Body of pancreas (tissue), 4 donors: ENCODE measurements around the gene TXNDC11. TPM values are rescaled to one million over a fixed set of nuclear protein-coding genes. Genes with fewer than 3 reads are reported as not detected.

Experiments used
- ATAC-seq: fragments of 150-250 bp; one replicate; pipeline ENCODE4 v1.9.1; 2016
- DNase-seq, 4 donors: peaks; one replicate each; pipeline ENCODE4 v3.0.0-alpha.2; 2019
- H3K27ac ChIP-seq, 4 donors: fragments of 200-600 bp; sonication (generic); 1 replicate in 3 of 4; 2 replicates in 1 of 4; pipeline versions ENCODE4 v1.5.1 to v1.6.1; 2016 to 2019; ENCODE audit warnings: mild to moderate bottlenecking in 1 of 4, mixed read lengths in 1 of 4, moderate library complexity in 1 of 4
- H3K27me3 ChIP-seq, 2 donors: fragments of 200-600 bp; sonication (generic); one replicate each; pipeline ENCODE4 v1.6.0; 2016; ENCODE audit warnings: mild to moderate bottlenecking in 1 of 2
- H3K36me3 ChIP-seq, 2 donors: fragments of 200-600 bp; sonication (generic); replicated peaks in 1 of 2; 2 replicates each; pipeline ENCODE4 v1.5.1; 2016; ENCODE audit warnings: low read depth in 2 of 2; ENCODE audit not compliant: insufficient read depth in 1 of 2
- H3K4me1 ChIP-seq: fragments of 200-600 bp; sonication (generic); one replicate; pipeline ENCODE4 v1.6.0; 2016
- H3K4me3 ChIP-seq, 2 donors: fragments of 200-600 bp; sonication (generic); 1 replicate in 1 of 2; 2 replicates in 1 of 2; pipeline ENCODE4 v1.5.1; 2016 to 2019
- H3K9me3 ChIP-seq, 3 donors: fragments of 200-600 bp; sonication (generic); 1 replicate in 2 of 3; 2 replicates in 1 of 3; pipeline ENCODE4 v1.5.1; 2016
- POLR2A ChIP-seq, 3 donors: fragments of 450-650 bp; IDR thresholded peaks; one replicate each; pipeline ENCODE4 v1.6.1; 2016; ENCODE audit warnings: antibody characterized with exemption in 3 of 3, mild to moderate bottlenecking in 2 of 3
- WGBS, 2 donors: methylation state at CpG; one replicate each; pipeline ENCODE4 v1.1.5; 2017; 5-methylcytosine and 5-hydroxymethylcytosine counted together
- intact Hi-C: fragments of 100-400 bp; cut with DNase I; formaldehyde crosslinking; loops from one replicate; pipeline ENCODE4 v1.15.1; 2023
- total RNA-seq, 2 donors: library from RNA; depleted of rRNA; stranded (reverse); fragments of >200 nt; gene quantifications; one replicate each; pipeline ENCODE4 v1.1.0, GENCODE V29; 2016
- TF ChIP-seq, protein P1 (sequence below), 7 experiments: fragments of 450-650 bp in 4 of 7; fragments of 200-600 bp in 3 of 7; sonication (generic) in 3 of 7; IDR thresholded peaks; one replicate each; pipeline ENCODE4 v1.5.1; 2016 to 2019; ENCODE audit warnings: antibody characterized with exemption in 7 of 7

Gene TXNDC11
- total RNA-seq, 2 donors from 2014 or later: 38.4 to 90.3 TPM

DNA sequence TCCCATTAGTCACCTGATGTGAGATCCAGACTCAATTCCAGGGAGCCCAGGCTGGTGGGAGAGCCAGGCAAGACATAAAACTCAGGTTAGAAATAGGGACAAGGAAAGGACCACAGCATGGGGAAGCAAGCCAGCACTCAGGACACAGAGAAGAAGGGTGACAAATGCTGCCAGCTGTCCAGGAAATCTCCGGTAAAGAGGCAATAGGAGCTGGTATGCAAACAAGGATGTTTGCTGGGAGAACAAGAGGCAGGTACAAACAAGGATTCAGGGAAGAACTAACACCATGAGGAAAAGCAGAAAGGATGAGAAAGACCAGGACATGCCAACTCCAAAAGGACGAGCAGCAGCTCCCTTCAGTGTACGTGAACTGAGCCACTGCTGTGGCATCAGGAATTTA lies 10.2 kb upstream of the TXNDC11 start:
- intact Hi-C loops: no loop called here
- 50 to 56% methylated on average over 3 of the region's 3 CpGs for WGBS, 2 donors
- DNase-seq (peak in 1 of 4 donors; percentile 24), ATAC-seq (no peak)
- peaks cover 0 to 3% (median 0%) of the 10 kb centered on the region in 3 donors for H3K9me3 ChIP-seq
- no peaks in the 10 kb centered on the region for H3K27me3 ChIP-seq
- peak overlapping the region in 3 of 4 donors; percentile 45 to 69 (median 55) for H3K27ac ChIP-seq
- TF ChIP-seq POLR2A (IDR thresholded peaks at IDR 0.05): no peak
- TF ChIP-seq, protein P1, sequence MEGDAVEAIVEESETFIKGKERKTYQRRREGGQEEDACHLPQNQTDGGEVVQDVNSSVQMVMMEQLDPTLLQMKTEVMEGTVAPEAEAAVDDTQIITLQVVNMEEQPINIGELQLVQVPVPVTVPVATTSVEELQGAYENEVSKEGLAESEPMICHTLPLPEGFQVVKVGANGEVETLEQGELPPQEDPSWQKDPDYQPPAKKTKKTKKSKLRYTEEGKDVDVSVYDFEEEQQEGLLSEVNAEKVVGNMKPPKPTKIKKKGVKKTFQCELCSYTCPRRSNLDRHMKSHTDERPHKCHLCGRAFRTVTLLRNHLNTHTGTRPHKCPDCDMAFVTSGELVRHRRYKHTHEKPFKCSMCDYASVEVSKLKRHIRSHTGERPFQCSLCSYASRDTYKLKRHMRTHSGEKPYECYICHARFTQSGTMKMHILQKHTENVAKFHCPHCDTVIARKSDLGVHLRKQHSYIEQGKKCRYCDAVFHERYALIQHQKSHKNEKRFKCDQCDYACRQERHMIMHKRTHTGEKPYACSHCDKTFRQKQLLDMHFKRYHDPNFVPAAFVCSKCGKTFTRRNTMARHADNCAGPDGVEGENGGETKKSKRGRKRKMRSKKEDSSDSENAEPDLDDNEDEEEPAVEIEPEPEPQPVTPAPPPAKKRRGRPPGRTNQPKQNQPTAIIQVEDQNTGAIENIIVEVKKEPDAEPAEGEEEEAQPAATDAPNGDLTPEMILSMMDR (IDR thresholded peaks at IDR 0.05): no peak
- peaks cover 74% of the 10 kb centered on the region for H3K4me1 ChIP-seq
- no peak overlapping the region for H3K4me3 ChIP-seq
- peaks cover 4 to 20% of the 10 kb centered on the region in 2 donors for H3K36me3 ChIP-seq

DNA sequence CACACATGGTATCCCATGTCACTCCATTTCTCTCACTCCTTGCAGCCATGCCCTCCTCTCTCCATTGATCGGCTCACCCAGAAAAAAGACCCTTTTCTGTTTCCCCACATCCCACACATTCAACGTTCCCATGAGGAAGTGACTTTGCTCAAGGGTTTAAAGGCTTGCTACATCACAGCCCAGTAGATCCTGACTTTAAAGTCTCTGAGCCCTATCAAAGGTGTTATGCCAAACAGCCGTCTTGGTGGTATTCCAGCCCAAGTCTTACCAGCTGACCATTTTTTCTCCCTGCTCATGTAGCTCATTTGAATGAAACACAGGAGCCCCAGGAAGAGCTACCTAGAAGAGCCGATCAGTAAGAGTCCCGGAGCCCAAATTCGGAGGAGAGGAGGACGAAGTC lies 7.4 kb upstream of the TXNDC11 start:
- intact Hi-C loops: no loop called here
- Histone ChIP-seq H3K27ac (peak overlapping the region in 2 of 4 donors; percentile 31 to 90), H3K9me3 (peaks cover 0 to 3% (median 0%) of the 10 kb centered on the region in 3 donors), H3K27me3 (no peaks in the 10 kb centered on the region), H3K4me1 (peaks cover 63% of the 10 kb centered on the region), H3K36me3 (peaks cover 4 to 12% of the 10 kb centered on the region in 2 donors), H3K4me3 (no peak overlapping the region)
- TF ChIP-seq, protein P1 (IDR thresholded peaks at IDR 0.05): no peak
- TF ChIP-seq POLR2A (IDR thresholded peaks at IDR 0.05): no peak
- WGBS, 2 donors: 60 to 68% methylated on average over 7 of the region's 7 CpGs
- DNase-seq (peak in 3 of 4 donors; percentile 24 to 53 (median 38)), ATAC-seq (no peak)

DNA sequence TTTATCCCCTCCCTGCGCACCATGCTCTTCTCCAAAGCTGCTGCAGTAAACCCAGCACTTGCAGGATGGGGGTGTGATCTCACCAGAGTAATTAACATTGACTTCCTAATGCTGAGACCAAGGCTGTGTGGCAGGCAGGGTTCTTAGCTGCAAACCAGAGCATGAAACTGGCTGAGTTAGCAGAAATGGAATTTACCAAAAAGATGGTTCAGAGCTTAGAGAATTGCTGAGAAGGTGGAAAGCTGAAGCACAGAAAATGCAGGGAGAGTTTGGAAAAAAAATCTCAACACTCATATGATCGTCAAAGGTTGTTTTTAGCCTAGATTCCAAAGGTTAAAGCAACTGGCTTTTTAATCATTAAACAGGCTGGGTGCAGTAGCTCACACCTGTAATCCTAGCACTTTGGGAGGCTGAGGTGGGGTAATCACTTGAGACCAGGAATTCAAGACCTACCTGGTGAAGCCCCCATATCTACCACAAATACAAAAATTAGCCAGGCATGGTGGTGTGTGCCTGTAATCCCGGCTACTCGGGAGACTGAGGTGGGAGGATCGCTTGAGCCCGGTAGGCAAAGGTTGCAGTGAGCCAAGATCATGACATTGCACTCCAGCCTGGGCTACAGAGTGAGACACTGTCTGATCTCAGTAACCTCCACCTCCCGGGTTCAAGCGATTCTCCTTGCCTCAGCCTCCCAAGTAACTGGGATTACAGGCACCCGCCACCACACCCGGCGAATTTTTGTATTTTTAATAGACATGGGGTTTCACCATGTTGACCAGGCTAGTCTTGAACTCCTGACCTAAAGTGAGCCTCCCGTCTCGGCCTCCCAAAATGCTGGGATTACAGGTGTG lies 6.0 kb upstream of the TXNDC11 start:
- peaks cover 4 to 12% of the 10 kb centered on the region in 2 donors for H3K36me3 ChIP-seq
- H3K27ac ChIP-seq: peak overlapping the region; percentile 72 to 90 (median 82)
- no peaks in the 10 kb centered on the region for H3K27me3 ChIP-seq
- H3K9me3 ChIP-seq: peaks cover 0 to 3% (median 0%) of the 10 kb centered on the region in 3 donors
- DNase-seq (peak in 3 of 4 donors; percentile 43 to 59 (median 58)), ATAC-seq (peak; percentile 82)
- peaks cover 62% of the 10 kb centered on the region for H3K4me1 ChIP-seq
- intact Hi-C loops: no loop called here
- no peak for TF ChIP-seq POLR2A (IDR thresholded peaks at IDR 0.05)
- TF ChIP-seq, protein P1 (IDR thresholded peaks at IDR 0.05): no peak
- 46 to 49% methylated on average over 13 of the region's 13 CpGs for WGBS, 2 donors
- H3K4me3 ChIP-seq: no peak overlapping the region

DNA sequence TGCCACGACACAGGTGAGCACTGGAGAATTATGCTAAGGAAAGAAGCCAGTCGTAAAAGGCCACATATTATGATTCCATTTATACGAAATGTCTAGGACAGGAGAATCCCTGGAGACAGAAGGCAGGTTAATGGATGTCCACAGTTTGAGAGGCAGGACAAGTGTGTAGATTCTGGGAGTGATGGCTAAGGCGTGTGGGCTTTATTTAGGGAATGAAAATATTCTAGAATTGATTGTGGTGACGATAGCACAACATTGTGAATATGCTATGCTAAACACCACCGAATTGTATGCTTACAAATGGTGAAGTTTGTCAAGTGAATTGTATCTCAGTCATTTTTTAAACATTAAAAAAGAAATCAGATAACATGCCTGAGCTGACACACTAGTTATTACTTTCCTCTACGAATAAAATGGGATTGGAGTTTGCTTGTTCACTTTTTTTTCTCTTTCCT lies 5.3 kb upstream of the TXNDC11 start:
- ATAC-seq (no peak), DNase-seq (no peak)
- intact Hi-C loops: no loop called here
- peaks cover 0 to 3% (median 0%) of the 10 kb centered on the region in 3 donors for H3K9me3 ChIP-seq
- H3K27me3 ChIP-seq: no peaks in the 10 kb centered on the region
- H3K36me3 ChIP-seq: peaks cover 4 to 12% of the 10 kb centered on the region in 2 donors
- WGBS, 2 donors: 27% methylated on average over 7 of the region's 7 CpGs
- H3K4me3 ChIP-seq: no peak overlapping the region
- TF ChIP-seq, protein P1 (IDR thresholded peaks at IDR 0.05): no peak
- TF ChIP-seq POLR2A (IDR thresholded peaks at IDR 0.05): no peak
- H3K27ac ChIP-seq: peak overlapping the region; percentile 72 to 90 (median 82)
- peaks cover 62% of the 10 kb centered on the region for H3K4me1 ChIP-seq
